B cell (primary cell): ENCODE data around the gene SLC4A2. TPM values are rescaled to one million over a fixed set of nuclear protein-coding genes. Genes with fewer than 3 reads are reported as not detected.

Source experiments
- ATAC-seq: fragments of 200-7000 bp; cut with Tn5 transposase; one replicate; pipeline ENCODE4 v1.10.0; 2021; ENCODE audit warnings: low read depth, mild to moderate bottlenecking, moderate number of reproducible peaks, moderate library complexity
- CTCF ChIA-PET: fragments of 350-600 bp; sonication (Branson Sonifier 250); formaldehyde crosslinking; loops from one replicate; lab custom pipeline; 2021; ENCODE audit warnings: antibody characterized with exemption, inconsistent platforms; lab: Charles Lee
- POLR2A ChIA-PET: fragments of 350-600 bp; sonication (Branson Sonifier 250); formaldehyde crosslinking; loops from one replicate; lab custom pipeline; 2021; ENCODE audit warnings: antibody characterized with exemption; lab: Charles Lee
- DNase-seq: peaks from one replicate; pipeline ENCODE4 v3.0.0; 2013
- H2AFZ ChIP-seq: 2 replicates; pipeline ENCODE4 v1.6.1; 2012; ENCODE audit warnings: mild to moderate bottlenecking, low read depth, low read length; ENCODE audit not compliant: insufficient read depth, poor library complexity, severe bottlenecking
- H3K27ac ChIP-seq, 2 donors: 1 replicate in 1 of 2; 2 replicates in 1 of 2; pipeline ENCODE4 v1.5.1; 2012 to 2013; ENCODE audit warnings: low read length in 2 of 2, mild to moderate bottlenecking in 2 of 2, moderate library complexity in 1 of 2
- H3K27me3 ChIP-seq, 4 experiments: fragments of 200-600 bp in 1 of 4; sonication (generic) in 1 of 4; replicated peaks in 1 of 4; 1 replicate in 2 of 4; 2 replicates in 2 of 4; pipeline versions ENCODE4 v1.6.1 to v1.7.0; 2013 to 2016; ENCODE audit warnings: low read length in 3 of 4, mild to moderate bottlenecking in 2 of 4, mixed read lengths in 1 of 4, moderate library complexity in 1 of 4; ENCODE audit not compliant: insufficient read depth in 4 of 4, control insufficient read depth in 3 of 4; ENCODE audit errors: control extremely low read depth in 1 of 4
- H3K36me3 ChIP-seq, 2 experiments: replicated peaks in 1 of 2; 1 replicate in 1 of 2; 2 replicates in 1 of 2; pipeline versions ENCODE4 v1.6.1 to v1.7.1; 2013; ENCODE audit warnings: low read length in 1 of 2; ENCODE audit not compliant: insufficient read depth in 2 of 2, control insufficient read depth in 1 of 2; ENCODE audit errors: control extremely low read depth in 1 of 2, extremely low read depth in 1 of 2
- H3K4me1 ChIP-seq, 2 donors: fragments of 200-600 bp in 1 of 2; sonication (generic) in 1 of 2; 1 replicate in 1 of 2; 2 replicates in 1 of 2; pipeline versions ENCODE4 v1.5.1 to v1.6.1; 2013 to 2017; ENCODE audit warnings: low read length in 2 of 2; ENCODE audit not compliant: control insufficient read depth in 2 of 2, insufficient read depth in 2 of 2
- H3K4me2 ChIP-seq: replicated peaks from 2 replicates; pipeline ENCODE3; 2012; ENCODE audit warnings: mild to moderate bottlenecking, low read depth, low read length; ENCODE audit not compliant: poor library complexity, severe bottlenecking
- H3K4me3 ChIP-seq, 5 experiments: fragments of 200-600 bp in 1 of 5; sonication (generic) in 1 of 5; 1 replicate in 3 of 5; 2 replicates in 2 of 5; pipeline versions ENCODE4 v1.5.1 to v1.7.0; 2011 to 2016; ENCODE audit warnings: low read length in 4 of 5, mild to moderate bottlenecking in 4 of 5, low read depth in 2 of 5, control low read depth in 1 of 5, moderate library complexity in 1 of 5; ENCODE audit not compliant: insufficient read depth in 1 of 5; ENCODE audit errors: control extremely low read depth in 1 of 5, extremely low read depth in 1 of 5
- H3K79me2 ChIP-seq: fragments of 200-600 bp; sonication (generic); one replicate; pipeline ENCODE4 v1.6.0; 2016; ENCODE audit warnings: low read length; ENCODE audit not compliant: control insufficient read depth, insufficient read depth
- H3K9ac ChIP-seq: fragments of 200-600 bp; sonication (generic); 2 replicates; pipeline ENCODE4 v1.6.1; 2017; ENCODE audit warnings: mild to moderate bottlenecking, low read length, moderate library complexity
- H3K9me3 ChIP-seq, 3 donors: one replicate each; pipeline versions ENCODE4 v1.6.1 to v1.7.1; 2013; ENCODE audit warnings: low read length in 2 of 3; ENCODE audit not compliant: control insufficient read depth in 2 of 3, insufficient read depth in 1 of 3; ENCODE audit errors: control extremely low read depth in 1 of 3
- H4K20me1 ChIP-seq: 2 replicates; pipeline ENCODE4 v1.6.0; 2012; ENCODE audit warnings: mild to moderate bottlenecking, low read length; ENCODE audit not compliant: insufficient read depth, control insufficient read depth, poor library complexity, severe bottlenecking
- H3K27ac Mint-ChIP-seq: one replicate; pipeline ENCODE4 v1.8.0; 2021; ENCODE audit warnings: mixed read lengths
- H3K27me3 Mint-ChIP-seq: one replicate; pipeline ENCODE4 v1.8.0; 2021; ENCODE audit warnings: mixed read lengths
- H3K4me1 Mint-ChIP-seq: one replicate; pipeline ENCODE4 v1.8.0; 2021; ENCODE audit warnings: mixed read lengths
- H3K4me3 Mint-ChIP-seq: one replicate; pipeline ENCODE4 v1.8.0; 2021; ENCODE audit warnings: mixed read lengths
- H3K9me3 Mint-ChIP-seq: one replicate; pipeline ENCODE4 v1.8.0; 2022; ENCODE audit warnings: mixed read lengths; ENCODE audit not compliant: insufficient read depth
- CTCF ChIP-seq: fragments of 200-600 bp; IDR thresholded peaks from one replicate; pipeline ENCODE4 v1.8.0; 2022; ENCODE audit warnings: antibody characterized with exemption, mild to moderate bottlenecking
- EZH2 ChIP-seq: IDR thresholded peaks from 2 replicates; pipeline ENCODE4 v1.6.1; 2012; ENCODE audit warnings: borderline replicate concordance, low read depth, mild to moderate bottlenecking, moderate library complexity, low read length; ENCODE audit not compliant: insufficient read depth, poor library complexity, severe bottlenecking
- WGBS: methylation state at CpG from one replicate; pipeline ENCODE4 v1.1.5; 2013; ENCODE audit warnings: missing lambda C conversion rate; ENCODE audit not compliant: insufficient coverage; 5-methylcytosine and 5-hydroxymethylcytosine counted together
- intact Hi-C: fragments of 100-400 bp; cut with micrococcal nuclease; formaldehyde crosslinking; loops from one replicate; pipeline ENCODE4 v1.10.0; 2022
- polyA plus RNA-seq: library from polyadenylated mRNA; depleted of rRNA; stranded (reverse); fragments of >200 nt; gene quantifications from 2 replicates; pipeline ENCODE4 v1.2.3, GENCODE V29; 2012
- total RNA-seq, 2 donors: library from RNA; stranded (reverse); fragments of 120-200 nt in 1 of 2; gene quantifications; 1 replicate in 1 of 2; 2 replicates in 1 of 2; pipeline versions ENCODE4 v1.2.3 to v1.2.4, GENCODE V29; 2013 to 2022

SLC4A2 gene
- total and polyA plus RNA-seq, 2 donors (not counting 1 experiment from before 2014, with no cell fraction given) = 82.8 to 113 TPM

DNA sequence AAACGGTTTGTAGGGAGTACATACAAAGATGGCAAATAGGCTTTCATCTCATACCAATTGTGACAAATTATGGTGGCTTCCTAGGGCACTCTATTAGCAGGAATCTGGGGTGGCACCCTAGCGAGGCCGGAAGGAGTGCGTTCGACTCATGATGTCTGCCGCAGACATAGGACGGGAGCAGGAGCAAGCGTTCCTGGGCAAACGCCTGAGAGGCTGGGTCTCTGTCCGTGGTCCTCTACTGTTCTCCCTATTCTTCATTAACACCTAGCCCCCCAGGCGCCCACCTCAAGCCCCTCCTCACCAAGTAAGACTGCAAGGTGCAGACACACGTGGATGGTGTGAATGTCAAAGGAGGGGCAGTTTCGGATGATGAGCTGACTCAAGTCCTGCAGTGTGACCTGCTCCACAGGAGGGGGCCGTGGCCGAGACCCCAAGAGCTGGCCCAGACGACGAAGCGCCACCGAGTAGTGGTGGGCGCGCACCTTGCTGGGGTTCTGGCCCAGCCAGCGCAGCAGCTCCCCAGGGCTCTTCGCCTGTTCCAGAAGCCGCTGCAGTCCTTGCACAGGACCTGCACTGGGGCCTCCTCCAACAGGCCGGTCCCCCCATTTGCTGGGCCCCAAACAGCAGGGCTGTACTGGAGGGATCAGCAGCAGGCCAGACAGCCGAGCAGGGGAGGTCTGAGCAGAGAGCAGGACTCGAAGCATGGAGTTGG lies 20.0 kb downstream of the SLC4A2 start:
- no peaks in the 10 kb centered on the region for H3K9me3 Mint-ChIP-seq
- H3K27ac Mint-ChIP-seq = peak overlapping the region; percentile 88
- ChIA-PET CTCF (no interaction called here), POLR2A (no interaction called here)
- H4K20me1 ChIP-seq = peaks cover 26% of the 10 kb centered on the region
- peaks cover 39% of the 10 kb centered on the region for H3K79me2 ChIP-seq
- 95% methylated on average over 26 of the region's 27 CpGs for WGBS
- peaks cover 33 to 46% of the 10 kb centered on the region in 2 donors for H3K4me1 ChIP-seq
- intact Hi-C loops = no loop called here
- no peak overlapping the region for H2AFZ ChIP-seq
- no peaks in the 10 kb centered on the region for H3K9me3 ChIP-seq
- no peak for ATAC-seq
- H3K27me3 Mint-ChIP-seq = no peaks in the 10 kb centered on the region
- peak overlapping the region; percentile 85 for H3K9ac ChIP-seq
- peaks cover 0 to 15% of the 10 kb centered on the region in 2 experiments for H3K36me3 ChIP-seq
- peak overlapping the region; percentile 87 for H3K4me3 Mint-ChIP-seq
- DNase-seq = no peak
- peak overlapping the region; percentile 95 for H3K4me2 ChIP-seq
- H3K4me3 ChIP-seq = peak overlapping the region in 3 of 5 experiments; percentile 79 to 90 (median 89)
- H3K27ac ChIP-seq = peak overlapping the region in 1 of 2 donors; percentile 92
- H3K27me3 ChIP-seq = peaks cover 0 to 9% (median 2%) of the 10 kb centered on the region in 4 experiments
- peaks cover 42% of the 10 kb centered on the region for H3K4me1 Mint-ChIP-seq
- no peak for TF ChIP-seq CTCF
- no peak for TF ChIP-seq EZH2

- intact Hi-C loops = loop anchor here (1.0 to 10.0 kb wide), 7 partner anchors 21 to 1308 kb away; partner anchors contain the start of genes KCNH2, NUB1, SLC4A2 and ZNF467
- peak overlapping the region; percentile 58 to 92 (median 89) for H3K4me3 ChIP-seq
- peak overlapping the region; percentile 88 for H3K27ac Mint-ChIP-seq
- peaks cover 36 to 47% of the 10 kb centered on the region in 2 donors for H3K4me1 ChIP-seq
- no peaks in the 10 kb centered on the region for H3K9me3 Mint-ChIP-seq
- peaks cover 0 to 15% (median 5%) of the 10 kb centered on the region in 4 experiments for H3K27me3 ChIP-seq
- peaks cover 26% of the 10 kb centered on the region for H4K20me1 ChIP-seq
- peak overlapping the region; percentile 95 for H3K4me2 ChIP-seq
- H3K4me3 Mint-ChIP-seq = peak overlapping the region; percentile 87
- peaks cover 0 to 13% of the 10 kb centered on the region in 2 experiments for H3K36me3 ChIP-seq
- ChIA-PET POLR2A (interaction anchor here (1.2 kb wide), 1 partner anchor 52 kb away, joined by 8 read pairs; the partner anchor contains the start of gene ABCB8), CTCF (interaction anchor here (0.9 to 1.6 kb wide), 2 partner anchors 21 to 44 kb away, joined by 4 to 6 read pairs; no protein-coding TSS in a partner anchor)
- TF ChIP-seq EZH2 (no peak), CTCF (no peak)
- 2% methylated on average over 31 of the region's 31 CpGs for WGBS
- ATAC-seq (no peak), DNase-seq (no peak)
- peak overlapping the region; percentile 68 to 92 for H3K27ac ChIP-seq
- peak overlapping the region; percentile 85 for H3K9ac ChIP-seq
- H2AFZ ChIP-seq = peak overlapping the region; percentile 92
- H3K27me3 Mint-ChIP-seq = peaks cover 5% of the 10 kb centered on the region
- no peaks in the 10 kb centered on the region for H3K9me3 ChIP-seq
- H3K79me2 ChIP-seq = peaks cover 39% of the 10 kb centered on the region
- peaks cover 47% of the 10 kb centered on the region for H3K4me1 Mint-ChIP-seq
Observed at GRCh38 chr7:151080067-151080521, 20.7 kb downstream of the SLC4A2 start.
